A673 (cell line): Measurements from ENCODE around the gene IGFL3. TPM values are rescaled to one million over a fixed set of nuclear protein-coding genes. Genes with fewer than 3 reads are reported as not detected.

Source experiments
- BruUV-seq: library from RNA; stranded (reverse); fragments of 400-500 nt; replicated peaks from 2 replicates; lab custom pipeline; 2021; lab: Mats Ljungman, UMichigan
- CTCF ChIA-PET: fragments of 300-600 bp; sonication (Branson Sonifier 250); formaldehyde crosslinking; loops from one replicate; lab custom pipeline; 2022; ENCODE audit warnings: antibody characterized with exemption; lab: Charles Lee
- POLR2A ChIA-PET: fragments of 300-600 bp; sonication (Branson Sonifier 250); formaldehyde crosslinking; loops from one replicate; lab custom pipeline; 2022; ENCODE audit warnings: antibody characterized with exemption; ENCODE audit not compliant: low non-redundant PET; lab: Charles Lee
- DNase-seq: peaks from one replicate; pipeline ENCODE4 v3.0.0-alpha.2; 2015; ENCODE audit warnings: low spot score
- H3K27ac ChIP-seq: fragments of 200-600 bp; sonication (generic); 2 replicates; pipeline ENCODE4 v1.5.1; 2016; ENCODE audit warnings: mixed run types, low read depth, mild to moderate bottlenecking, mixed read lengths, antibody characterized with exemption, low read length; ENCODE audit not compliant: poor library complexity, severe bottlenecking
- H3K27me3 ChIP-seq: fragments of 200-600 bp; sonication (generic); replicated peaks from 2 replicates; pipeline ENCODE4 v1.6.1; 2017; ENCODE audit warnings: mixed run types, low read depth, mild to moderate bottlenecking, mixed read lengths, antibody characterized with exemption, low read length; ENCODE audit not compliant: insufficient read depth, poor library complexity
- H3K36me3 ChIP-seq: fragments of 200-600 bp; sonication (generic); 2 replicates; pipeline ENCODE4 v1.6.1; 2016; ENCODE audit warnings: mixed run types, mild to moderate bottlenecking, mixed read lengths, antibody characterized with exemption, low read length; ENCODE audit not compliant: insufficient read depth, poor library complexity, severe bottlenecking
- H3K4me1 ChIP-seq: fragments of 200-600 bp; sonication (generic); 2 replicates; pipeline ENCODE4 v1.6.1; 2017; ENCODE audit warnings: mixed run types, mild to moderate bottlenecking, mixed read lengths, antibody characterized with exemption, low read length; ENCODE audit not compliant: insufficient read depth, poor library complexity, severe bottlenecking
- H3K4me3 ChIP-seq: fragments of 200-600 bp; sonication (generic); 2 replicates; pipeline ENCODE4 v1.5.1; 2016; ENCODE audit warnings: low read depth, mixed run types, mild to moderate bottlenecking, mixed read lengths, low read length; ENCODE audit not compliant: poor library complexity, severe bottlenecking
- H3K9me3 ChIP-seq: fragments of 200-600 bp; sonication (generic); 2 replicates; pipeline ENCODE4 v1.6.1; 2016; ENCODE audit warnings: mixed run types, low read depth, mild to moderate bottlenecking, mixed read lengths, antibody characterized with exemption, low read length; ENCODE audit not compliant: poor library complexity, severe bottlenecking
- EZH2 ChIP-seq: fragments of 200-600 bp; sonication (generic); IDR thresholded peaks from 2 replicates; pipeline ENCODE4 v1.6.1; 2017; ENCODE audit warnings: borderline replicate concordance, low read depth, mild to moderate bottlenecking, mixed read lengths, antibody characterized with exemption, low read length; ENCODE audit not compliant: poor library complexity, severe bottlenecking
- intact Hi-C: fragments of 100-400 bp; cut with micrococcal nuclease; formaldehyde crosslinking; loops from one replicate; pipeline ENCODE4 v1.10.0; 2022; ENCODE audit not compliant: unreplicated experiment
- total RNA-seq: library from RNA; stranded (reverse); gene quantifications from 2 replicates; pipeline ENCODE4 v1.2.3, GENCODE V29; 2021
- TF ChIP-seq, protein P1 (sequence below): fragments of 300-800, 200-600 bp; sonication (generic); conservative IDR thresholded peaks from 2 replicates; pipeline ENCODE4 v1.5.1; 2017; ENCODE audit warnings: low read depth, mild to moderate bottlenecking, antibody characterized with exemption, low read length, moderate library complexity, mixed read lengths

IGFL3 gene
- total RNA-seq, 1 experiment from 2014 or later, result not detected

DNA sequence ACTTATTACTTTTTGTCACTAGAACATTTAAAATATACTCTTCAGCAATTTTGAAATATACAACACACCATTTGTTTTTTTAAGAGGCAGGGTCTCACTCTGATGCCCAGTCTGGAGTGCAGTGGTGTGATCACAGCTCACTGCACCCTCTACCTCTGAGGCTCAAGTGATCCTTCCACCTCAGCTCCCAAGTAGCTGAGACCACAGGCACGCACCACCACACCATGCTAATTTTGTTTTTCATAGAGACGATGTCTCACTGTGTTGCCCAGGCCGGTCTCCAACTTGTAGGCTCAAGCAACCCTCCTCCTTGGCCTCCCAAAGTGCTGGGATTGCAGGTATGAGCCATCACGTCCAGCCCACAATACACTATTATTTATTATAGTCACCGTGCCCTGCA is 26.1 kb upstream of the IGFL3 start:
- CTCF ChIA-PET, result no interaction called here
- no TSS peak for BruUV-seq

DNA sequence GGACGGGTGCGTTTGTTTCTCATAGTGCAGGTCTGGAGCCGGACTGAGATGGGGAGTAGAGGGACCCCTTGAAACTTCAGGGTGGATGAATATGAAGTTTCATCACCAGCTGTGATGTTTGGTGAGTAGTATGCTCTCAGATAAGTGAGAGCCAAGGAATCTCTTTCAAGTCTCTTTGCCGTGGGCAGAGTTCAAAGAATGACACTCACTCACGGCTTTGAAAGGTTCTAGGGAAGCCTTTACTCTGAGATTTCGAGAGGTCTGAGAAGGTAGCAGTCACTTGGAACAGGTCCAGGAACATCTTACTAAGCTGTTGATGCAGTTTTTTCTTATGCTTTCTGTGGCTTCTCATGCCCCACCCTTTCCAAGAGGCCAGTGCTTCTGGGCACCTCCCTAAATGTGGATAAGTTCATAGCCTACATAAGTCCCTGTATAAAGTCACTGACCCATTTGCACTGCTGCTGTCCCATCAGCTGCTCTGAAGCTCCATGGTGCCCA is 23.4 kb upstream of the IGFL3 start, which contains the start of gene IGFL2:
Gene IGFL2 (plus strand): TSS at position 448 of the 498 bp plus-strand sequence. CDS start 41 bp downstream, at position 489.
- Histone ChIP-seq H3K27ac (no peak within 1 kb of the TSS), H3K9me3 (no peaks in the 10 kb centered on the region), H3K36me3 (no peaks in the 10 kb centered on the region), H3K4me3 (no peak within 1 kb of the TSS), H3K27me3 (no peaks in the 10 kb centered on the region), H3K4me1 (no peaks in the 10 kb centered on the region)
- TF ChIP-seq, protein P1, sequence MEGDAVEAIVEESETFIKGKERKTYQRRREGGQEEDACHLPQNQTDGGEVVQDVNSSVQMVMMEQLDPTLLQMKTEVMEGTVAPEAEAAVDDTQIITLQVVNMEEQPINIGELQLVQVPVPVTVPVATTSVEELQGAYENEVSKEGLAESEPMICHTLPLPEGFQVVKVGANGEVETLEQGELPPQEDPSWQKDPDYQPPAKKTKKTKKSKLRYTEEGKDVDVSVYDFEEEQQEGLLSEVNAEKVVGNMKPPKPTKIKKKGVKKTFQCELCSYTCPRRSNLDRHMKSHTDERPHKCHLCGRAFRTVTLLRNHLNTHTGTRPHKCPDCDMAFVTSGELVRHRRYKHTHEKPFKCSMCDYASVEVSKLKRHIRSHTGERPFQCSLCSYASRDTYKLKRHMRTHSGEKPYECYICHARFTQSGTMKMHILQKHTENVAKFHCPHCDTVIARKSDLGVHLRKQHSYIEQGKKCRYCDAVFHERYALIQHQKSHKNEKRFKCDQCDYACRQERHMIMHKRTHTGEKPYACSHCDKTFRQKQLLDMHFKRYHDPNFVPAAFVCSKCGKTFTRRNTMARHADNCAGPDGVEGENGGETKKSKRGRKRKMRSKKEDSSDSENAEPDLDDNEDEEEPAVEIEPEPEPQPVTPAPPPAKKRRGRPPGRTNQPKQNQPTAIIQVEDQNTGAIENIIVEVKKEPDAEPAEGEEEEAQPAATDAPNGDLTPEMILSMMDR, result no peak
- no peak for TF ChIP-seq EZH2
- DNase-seq, result no peak
- ChIA-PET POLR2A (no interaction called here), CTCF (no interaction called here)
- no TSS peak for BruUV-seq
- intact Hi-C loops, result no loop called here

More for the DNA sequence above, 26.1 kb upstream of the IGFL3 start:
- Histone ChIP-seq H3K4me3 (no peak overlapping the region), H3K27me3 (no peaks in the 10 kb centered on the region), H3K4me1 (no peaks in the 10 kb centered on the region), H3K9me3 (no peaks in the 10 kb centered on the region), H3K36me3 (no peaks in the 10 kb centered on the region), H3K27ac (no peak overlapping the region)
- DNase-seq, result no peak
- TF ChIP-seq, protein P1, result no peak
- no peak for TF ChIP-seq EZH2
- intact Hi-C loops, result no loop called here
- POLR2A ChIA-PET, result no interaction called here

DNA sequence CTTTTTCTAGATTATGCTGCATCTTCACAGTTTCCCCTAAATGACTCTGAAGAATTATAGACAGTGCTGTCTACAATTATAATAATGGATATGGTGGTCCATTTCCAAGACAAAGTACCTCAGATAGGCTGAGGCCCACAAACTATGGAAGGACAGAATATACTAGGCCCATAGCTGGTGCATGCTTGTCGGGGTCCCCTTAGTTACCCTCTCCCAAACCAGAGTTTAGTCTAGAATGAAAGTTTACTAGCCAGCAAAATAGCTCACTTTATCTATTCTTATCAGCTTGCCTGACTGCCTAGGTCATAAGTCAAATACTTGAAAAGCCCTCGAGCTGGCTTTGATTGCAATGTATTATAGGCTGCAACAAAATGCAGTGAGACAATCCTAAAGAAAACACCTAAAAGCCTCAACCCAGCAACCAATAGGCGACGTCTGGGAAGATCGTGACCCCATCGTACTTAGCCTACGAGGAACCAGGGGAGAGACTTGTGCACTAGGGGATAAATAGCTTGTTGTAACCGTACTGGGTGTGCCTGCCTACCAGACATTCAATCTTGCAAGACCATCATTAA is 22.8 kb upstream of the IGFL3 start:
- no TSS peak for BruUV-seq
- no peak for DNase-seq
- H3K27me3 ChIP-seq, result no peaks in the 10 kb centered on the region
- H3K4me3 ChIP-seq, result no peak overlapping the region
- TF ChIP-seq, protein P1, result no peak
- no peak for TF ChIP-seq EZH2
- H3K4me1 ChIP-seq, result no peaks in the 10 kb centered on the region
- H3K36me3 ChIP-seq, result no peaks in the 10 kb centered on the region
- ChIA-PET POLR2A (no interaction called here), CTCF (no interaction called here)
- H3K9me3 ChIP-seq, result no peaks in the 10 kb centered on the region
- H3K27ac ChIP-seq, result no peak overlapping the region
- intact Hi-C loops, result no loop called here
